ENCODE measurements around the gene NDUFA12.

GRCh38 chr12:95034750-95035149 lies 31.3 kb upstream of the NDUFA12 start:
- TF ChIP-seq POLR2AphosphoS5 (IDR thresholded peaks at IDR 0.05; ENCODE audit: low read depth) (no peak), REST (IDR thresholded peaks at IDR 0.05; ENCODE audit: insufficient replicate concordance, low read depth) (no peak), GABPA (IDR thresholded peaks at IDR 0.05; ENCODE audit: low read depth) (no peak), CTCF (IDR thresholded peaks at IDR 0.05; ENCODE audit: insufficient read depth, low read length) (no peak)
